Upper lobe of left lung (tissue), 6 donors: ENCODE data around the gene KAZN. TPM values are rescaled to one million over a fixed set of nuclear protein-coding genes. Genes with fewer than 3 reads are reported as not detected.

Source experiments
- ATAC-seq, 2 donors: fragments of 200-7000 bp; cut with Tn5 transposase; one replicate each; pipeline ENCODE4 v1.9.1; 2022; ENCODE audit warnings: mild to moderate bottlenecking in 2 of 2, moderate library complexity in 2 of 2; ENCODE audit not compliant: low FRiP score in 2 of 2
- DNase-seq, 2 donors: peaks; one replicate each; pipeline ENCODE4 v3.0.0-alpha.2; 2019 to 2020
- H3K27ac ChIP-seq, 4 donors: fragments of 200-600 bp; sonication (generic); one replicate each; pipeline ENCODE4 v1.5.1; 2016 to 2019
- H3K27me3 ChIP-seq, 4 donors: fragments of 200-600 bp; sonication (generic); one replicate each; pipeline ENCODE4 v1.5.1; 2017 to 2019
- H3K36me3 ChIP-seq, 4 donors: fragments of 200-600 bp; sonication (generic); one replicate each; pipeline ENCODE4 v1.5.1; 2016 to 2019
- H3K4me1 ChIP-seq, 4 donors: fragments of 200-600 bp; sonication (generic); one replicate each; pipeline ENCODE4 v1.5.1; 2018 to 2019
- H3K4me3 ChIP-seq, 4 donors: fragments of 200-600 bp; sonication (generic); one replicate each; pipeline ENCODE4 v1.5.1; 2017 to 2019; ENCODE audit warnings: mild to moderate bottlenecking in 2 of 4, moderate library complexity in 1 of 4
- H3K9me3 ChIP-seq, 4 donors: fragments of 200-600 bp; sonication (generic); one replicate each; pipeline ENCODE4 v1.5.1; 2018 to 2019
- CTCF ChIP-seq, 6 experiments: fragments of 450-650 bp in 4 of 6; fragments of 200-600 bp in 2 of 6; sonication (generic) in 2 of 6; IDR thresholded peaks; one replicate each; pipeline ENCODE4 v1.5.1; 2016 to 2019; ENCODE audit warnings: antibody characterized with exemption in 6 of 6
- EP300 ChIP-seq, 4 donors: sonication (generic); formaldehyde crosslinking; IDR thresholded peaks; one replicate each; pipeline ENCODE4 v1.5.1; 2017; ENCODE audit warnings: antibody characterized with exemption in 4 of 4, control low read depth in 2 of 4
- POLR2A ChIP-seq, 4 donors: fragments of 450-650 bp; IDR thresholded peaks; one replicate each; pipeline ENCODE4 v1.5.1; 2016 to 2017; ENCODE audit warnings: antibody characterized with exemption in 4 of 4, mild to moderate bottlenecking in 2 of 4
- POLR2AphosphoS5 ChIP-seq, 2 donors: sonication (generic); formaldehyde crosslinking; IDR thresholded peaks; one replicate each; pipeline ENCODE4 v1.5.1; 2017; ENCODE audit warnings: antibody characterized with exemption in 2 of 2
- WGBS, 2 donors: methylation state at CpG; one replicate each; pipeline ENCODE4 v1.1.5; 2017 to 2018; 5-methylcytosine and 5-hydroxymethylcytosine counted together
- total RNA-seq, 6 donors: library from RNA; depleted of rRNA in 4 of 6; stranded (reverse); fragments of >200 nt in 4 of 6; gene quantifications; one replicate each; pipeline versions ENCODE4 v1.1.0 to v1.2.1, GENCODE V29; 2016 to 2021
- donor health status: DM: no; HTN: no; CAD: no; lungs with moderate emphysema.
- donor health status: DM: no; HTN: yes; CAD: no; lungs with severe emphysema.

The KAZN gene
- total RNA-seq, 6 donors from 2014 or later = 11.5 to 30.0 (median 17.6) TPM

GRCh38 chr1:15002325-15002724 lies 403.8 kb downstream of the KAZN start:
- TF ChIP-seq POLR2A (IDR thresholded peaks at IDR 0.05) = no peak
- TF ChIP-seq CTCF (IDR thresholded peaks at IDR 0.05) = no peak
- no peak for TF ChIP-seq EP300 (IDR thresholded peaks at IDR 0.05)
- TF ChIP-seq POLR2AphosphoS5 (IDR thresholded peaks at IDR 0.05) = no peak
- Histone ChIP-seq H3K4me1 (peaks cover 4 to 27% (median 4%) of the 10 kb centered on the region in 4 donors), H3K27ac (no peak overlapping the region), H3K4me3 (no peak overlapping the region), H3K9me3 (no peaks in the 10 kb centered on the region), H3K27me3 (no peaks in the 10 kb centered on the region), H3K36me3 (no peaks in the 10 kb centered on the region)
- WGBS, 2 donors = 93 to 94% methylated on average over 9 of the region's 9 CpGs
- no peak for ATAC-seq
- no peak for DNase-seq

GRCh38 chr1:15004396-15004795 lies 405.9 kb downstream of the KAZN start:
- Histone ChIP-seq H3K4me1 (peaks cover 24 to 47% (median 24%) of the 10 kb centered on the region in 4 donors), H3K27ac (no peak overlapping the region), H3K9me3 (no peaks in the 10 kb centered on the region), H3K4me3 (no peak overlapping the region), H3K27me3 (no peaks in the 10 kb centered on the region), H3K36me3 (no peaks in the 10 kb centered on the region)
- WGBS, 2 donors = 63 to 65% methylated on average over 4 of the region's 4 CpGs
- no peak for DNase-seq
- no peak for ATAC-seq
- TF ChIP-seq CTCF (IDR thresholded peaks at IDR 0.05) (no peak), EP300 (IDR thresholded peaks at IDR 0.05) (no peak), POLR2A (IDR thresholded peaks at IDR 0.05) (no peak), POLR2AphosphoS5 (IDR thresholded peaks at IDR 0.05) (no peak)

GRCh38 chr1:15005116-15005515 lies 406.6 kb downstream of the KAZN start:
- Histone ChIP-seq H3K4me1 (peaks cover 24 to 48% (median 25%) of the 10 kb centered on the region in 4 donors), H3K9me3 (no peaks in the 10 kb centered on the region), H3K27ac (no peak overlapping the region), H3K4me3 (no peak overlapping the region), H3K36me3 (no peaks in the 10 kb centered on the region), H3K27me3 (no peaks in the 10 kb centered on the region)
- WGBS, 2 donors = 82 to 83% methylated on average over 7 of the region's 7 CpGs
- ATAC-seq (no peak), DNase-seq (no peak)
- TF ChIP-seq EP300 (IDR thresholded peaks at IDR 0.05) = no peak
- TF ChIP-seq CTCF (IDR thresholded peaks at IDR 0.05) = no peak
- TF ChIP-seq POLR2A (IDR thresholded peaks at IDR 0.05) = no peak
- TF ChIP-seq POLR2AphosphoS5 (IDR thresholded peaks at IDR 0.05) = no peak

- H3K36me3 ChIP-seq = no peaks in the 10 kb centered on the region
- H3K27ac ChIP-seq = peak overlapping the region in 2 of 4 donors; percentile 58 to 78
- H3K9me3 ChIP-seq = no peaks in the 10 kb centered on the region
- no peak overlapping the region for H3K4me3 ChIP-seq
- H3K27me3 ChIP-seq = no peaks in the 10 kb centered on the region
- ATAC-seq = no peak
- DNase-seq = no peak
- WGBS, 2 donors = 77 to 84% methylated on average over 10 to 11 of the region's 11 CpGs
- H3K4me1 ChIP-seq = peaks cover 24 to 48% (median 25%) of the 10 kb centered on the region in 4 donors
- no peak for TF ChIP-seq POLR2AphosphoS5 (IDR thresholded peaks at IDR 0.05)
- TF ChIP-seq POLR2A (IDR thresholded peaks at IDR 0.05) = no peak
- TF ChIP-seq CTCF (IDR thresholded peaks at IDR 0.05) = no peak
- no peak for TF ChIP-seq EP300 (IDR thresholded peaks at IDR 0.05)
Observed at GRCh38 chr1:15007368-15007767, 408.9 kb downstream of the KAZN start.

GRCh38 chr1:15007842-15008241 lies 409.4 kb downstream of the KAZN start:
- DNase-seq = no peak
- 26 to 57% methylated on average over 9 to 12 of the region's 12 CpGs for WGBS, 2 donors
- peak overlapping the region; percentile 18 to 78 (median 53) for H3K27ac ChIP-seq
- peaks cover 24 to 48% (median 25%) of the 10 kb centered on the region in 4 donors for H3K4me1 ChIP-seq
- TF ChIP-seq POLR2AphosphoS5 (IDR thresholded peaks at IDR 0.05) (peak in 1 of 2 donors; percentile 43), CTCF (IDR thresholded peaks at IDR 0.05) (no peak), EP300 (IDR thresholded peaks at IDR 0.05) (peak in 1 of 4 donors; percentile 26), POLR2A (IDR thresholded peaks at IDR 0.05) (no peak)
- no peaks in the 10 kb centered on the region for H3K27me3 ChIP-seq
- H3K9me3 ChIP-seq = no peaks in the 10 kb centered on the region
- ATAC-seq = peak in 1 of 2 donors; percentile 41
- no peaks in the 10 kb centered on the region for H3K36me3 ChIP-seq
- H3K4me3 ChIP-seq = no peak overlapping the region
